B cell (primary cell): ENCODE results near the gene DDX56. TPM values are rescaled to one million over a fixed set of nuclear protein-coding genes. Genes with fewer than 3 reads are reported as not detected.

Experiments
- ATAC-seq: fragments of 200-7000 bp; cut with Tn5 transposase; one replicate; pipeline ENCODE4 v1.10.0; 2021; ENCODE audit warnings: low read depth, mild to moderate bottlenecking, moderate number of reproducible peaks, moderate library complexity
- CTCF ChIA-PET: fragments of 350-600 bp; sonication (Branson Sonifier 250); formaldehyde crosslinking; loops from one replicate; lab custom pipeline; 2021; ENCODE audit warnings: antibody characterized with exemption, inconsistent platforms; lab: Charles Lee
- POLR2A ChIA-PET: fragments of 350-600 bp; sonication (Branson Sonifier 250); formaldehyde crosslinking; loops from one replicate; lab custom pipeline; 2021; ENCODE audit warnings: antibody characterized with exemption; lab: Charles Lee
- DNase-seq: peaks from one replicate; pipeline ENCODE4 v3.0.0; 2013
- H2AFZ ChIP-seq: 2 replicates; pipeline ENCODE4 v1.6.1; 2012; ENCODE audit warnings: mild to moderate bottlenecking, low read depth, low read length; ENCODE audit not compliant: insufficient read depth, poor library complexity, severe bottlenecking
- H3K27ac ChIP-seq, 2 donors: 1 replicate in 1 of 2; 2 replicates in 1 of 2; pipeline ENCODE4 v1.5.1; 2012 to 2013; ENCODE audit warnings: low read length in 2 of 2, mild to moderate bottlenecking in 2 of 2, moderate library complexity in 1 of 2
- H3K27me3 ChIP-seq, 4 experiments: fragments of 200-600 bp in 1 of 4; sonication (generic) in 1 of 4; replicated peaks in 1 of 4; 1 replicate in 2 of 4; 2 replicates in 2 of 4; pipeline versions ENCODE4 v1.6.1 to v1.7.0; 2013 to 2016; ENCODE audit warnings: low read length in 3 of 4, mild to moderate bottlenecking in 2 of 4, mixed read lengths in 1 of 4, moderate library complexity in 1 of 4; ENCODE audit not compliant: insufficient read depth in 4 of 4, control insufficient read depth in 3 of 4; ENCODE audit errors: control extremely low read depth in 1 of 4
- H3K36me3 ChIP-seq, 2 experiments: replicated peaks in 1 of 2; 1 replicate in 1 of 2; 2 replicates in 1 of 2; pipeline versions ENCODE4 v1.6.1 to v1.7.1; 2013; ENCODE audit warnings: low read length in 1 of 2; ENCODE audit not compliant: insufficient read depth in 2 of 2, control insufficient read depth in 1 of 2; ENCODE audit errors: control extremely low read depth in 1 of 2, extremely low read depth in 1 of 2
- H3K4me1 ChIP-seq, 2 donors: fragments of 200-600 bp in 1 of 2; sonication (generic) in 1 of 2; 1 replicate in 1 of 2; 2 replicates in 1 of 2; pipeline versions ENCODE4 v1.5.1 to v1.6.1; 2013 to 2017; ENCODE audit warnings: low read length in 2 of 2; ENCODE audit not compliant: control insufficient read depth in 2 of 2, insufficient read depth in 2 of 2
- H3K4me2 ChIP-seq: replicated peaks from 2 replicates; pipeline ENCODE3; 2012; ENCODE audit warnings: mild to moderate bottlenecking, low read depth, low read length; ENCODE audit not compliant: poor library complexity, severe bottlenecking
- H3K4me3 ChIP-seq, 5 experiments: fragments of 200-600 bp in 1 of 5; sonication (generic) in 1 of 5; 1 replicate in 3 of 5; 2 replicates in 2 of 5; pipeline versions ENCODE4 v1.5.1 to v1.7.0; 2011 to 2016; ENCODE audit warnings: low read length in 4 of 5, mild to moderate bottlenecking in 4 of 5, low read depth in 2 of 5, control low read depth in 1 of 5, moderate library complexity in 1 of 5; ENCODE audit not compliant: insufficient read depth in 1 of 5; ENCODE audit errors: control extremely low read depth in 1 of 5, extremely low read depth in 1 of 5
- H3K79me2 ChIP-seq: fragments of 200-600 bp; sonication (generic); one replicate; pipeline ENCODE4 v1.6.0; 2016; ENCODE audit warnings: low read length; ENCODE audit not compliant: control insufficient read depth, insufficient read depth
- H3K9ac ChIP-seq: fragments of 200-600 bp; sonication (generic); 2 replicates; pipeline ENCODE4 v1.6.1; 2017; ENCODE audit warnings: mild to moderate bottlenecking, low read length, moderate library complexity
- H3K9me3 ChIP-seq, 3 donors: one replicate each; pipeline versions ENCODE4 v1.6.1 to v1.7.1; 2013; ENCODE audit warnings: low read length in 2 of 3; ENCODE audit not compliant: control insufficient read depth in 2 of 3, insufficient read depth in 1 of 3; ENCODE audit errors: control extremely low read depth in 1 of 3
- H4K20me1 ChIP-seq: 2 replicates; pipeline ENCODE4 v1.6.0; 2012; ENCODE audit warnings: mild to moderate bottlenecking, low read length; ENCODE audit not compliant: insufficient read depth, control insufficient read depth, poor library complexity, severe bottlenecking
- H3K27ac Mint-ChIP-seq: one replicate; pipeline ENCODE4 v1.8.0; 2021; ENCODE audit warnings: mixed read lengths
- H3K27me3 Mint-ChIP-seq: one replicate; pipeline ENCODE4 v1.8.0; 2021; ENCODE audit warnings: mixed read lengths
- H3K4me1 Mint-ChIP-seq: one replicate; pipeline ENCODE4 v1.8.0; 2021; ENCODE audit warnings: mixed read lengths
- H3K4me3 Mint-ChIP-seq: one replicate; pipeline ENCODE4 v1.8.0; 2021; ENCODE audit warnings: mixed read lengths
- H3K9me3 Mint-ChIP-seq: one replicate; pipeline ENCODE4 v1.8.0; 2022; ENCODE audit warnings: mixed read lengths; ENCODE audit not compliant: insufficient read depth
- CTCF ChIP-seq: fragments of 200-600 bp; IDR thresholded peaks from one replicate; pipeline ENCODE4 v1.8.0; 2022; ENCODE audit warnings: antibody characterized with exemption, mild to moderate bottlenecking
- EZH2 ChIP-seq: IDR thresholded peaks from 2 replicates; pipeline ENCODE4 v1.6.1; 2012; ENCODE audit warnings: borderline replicate concordance, low read depth, mild to moderate bottlenecking, moderate library complexity, low read length; ENCODE audit not compliant: insufficient read depth, poor library complexity, severe bottlenecking
- WGBS: methylation state at CpG from one replicate; pipeline ENCODE4 v1.1.5; 2013; ENCODE audit warnings: missing lambda C conversion rate; ENCODE audit not compliant: insufficient coverage; 5-methylcytosine and 5-hydroxymethylcytosine counted together
- intact Hi-C: fragments of 100-400 bp; cut with micrococcal nuclease; formaldehyde crosslinking; loops from one replicate; pipeline ENCODE4 v1.10.0; 2022
- polyA plus RNA-seq: library from polyadenylated mRNA; depleted of rRNA; stranded (reverse); fragments of >200 nt; gene quantifications from 2 replicates; pipeline ENCODE4 v1.2.3, GENCODE V29; 2012
- total RNA-seq, 2 donors: library from RNA; stranded (reverse); fragments of 120-200 nt in 1 of 2; gene quantifications; 1 replicate in 1 of 2; 2 replicates in 1 of 2; pipeline versions ENCODE4 v1.2.3 to v1.2.4, GENCODE V29; 2013 to 2022

DDX56 gene
- total and polyA plus RNA-seq, 2 donors (not counting 1 experiment from before 2014, with no cell fraction given) = 88.2 to 102 TPM

- no peak overlapping the region for H3K27ac Mint-ChIP-seq
Measured at GRCh38 chr7:44567884-44568283, 5.8 kb downstream of the DDX56 start.

GRCh38 chr7:44566680-44567079, 7.0 kb downstream of the DDX56 start:
- peaks cover 28% of the 10 kb centered on the region for H4K20me1 ChIP-seq
- peaks cover 10% of the 10 kb centered on the region for H3K79me2 ChIP-seq
- H3K27me3 ChIP-seq = no peaks in the 10 kb centered on the region
- Mint-ChIP-seq H3K27ac (no peak overlapping the region), H3K27me3 (no peaks in the 10 kb centered on the region), H3K9me3 (no peaks in the 10 kb centered on the region), H3K4me1 (no peaks in the 10 kb centered on the region), H3K4me3 (no peak overlapping the region)
- intact Hi-C loops = no loop called here
- H3K4me3 ChIP-seq = no peak overlapping the region
- no peak overlapping the region for H3K27ac ChIP-seq
- POLR2A ChIA-PET = no interaction called here
- CTCF ChIA-PET = interaction anchor here (0.9 to 4.6 kb wide), 7 partner anchors 14 to 325 kb away, joined by 3 to 42 read pairs (median 4); partner anchors contain the start of genes NUDCD3 and OGDH
- ATAC-seq (no peak), DNase-seq (no peak)
- WGBS = 97% methylated on average over 5 of the region's 5 CpGs
- no peak overlapping the region for H3K9ac ChIP-seq
- no peaks in the 10 kb centered on the region for H3K9me3 ChIP-seq
- no peak overlapping the region for H3K4me2 ChIP-seq
- peaks cover 6 to 74% of the 10 kb centered on the region in 2 experiments for H3K36me3 ChIP-seq
- no peak overlapping the region for H2AFZ ChIP-seq
- no peaks in the 10 kb centered on the region for H3K4me1 ChIP-seq
- TF ChIP-seq EZH2 (no peak), CTCF (no peak)

More at GRCh38 chr7:44567884-44568283, 5.8 kb downstream of the DDX56 start:
- Histone ChIP-seq H3K9me3 (no peaks in the 10 kb centered on the region), H3K36me3 (peaks cover 6 to 86% of the 10 kb centered on the region in 2 experiments), H3K9ac (no peak overlapping the region), H4K20me1 (peaks cover 28% of the 10 kb centered on the region), H3K4me2 (no peak overlapping the region), H3K4me3 (no peak overlapping the region), H3K27me3 (no peaks in the 10 kb centered on the region), H2AFZ (no peak overlapping the region), H3K79me2 (peaks cover 22% of the 10 kb centered on the region), H3K4me1 (peaks cover 5 to 8% of the 10 kb centered on the region in 2 donors), H3K27ac (no peak overlapping the region)
- Mint-ChIP-seq H3K9me3 (no peaks in the 10 kb centered on the region), H3K27me3 (no peaks in the 10 kb centered on the region), H3K4me3 (no peak overlapping the region), H3K4me1 (peaks cover 8% of the 10 kb centered on the region)
- POLR2A ChIA-PET = no interaction called here
- DNase-seq (no peak), ATAC-seq (no peak)
- intact Hi-C loops = no loop called here
- no peak for TF ChIP-seq CTCF
- TF ChIP-seq EZH2 = no peak
- 98% methylated on average over 6 of the region's 6 CpGs for WGBS
- CTCF ChIA-PET = interaction anchor here (1.4 to 4.6 kb wide), 2 partner anchors 18 to 326 kb away, joined by 3 to 42 read pairs; no protein-coding TSS in a partner anchor
